Ovary (tissue), 3 donors: ENCODE data around the gene S100B.

Source experiments
- POLR2A ChIP-seq: fragments of 450-650 bp; IDR thresholded peaks from one replicate; pipeline ENCODE4 v1.6.1; 2017; ENCODE audit warnings: antibody characterized with exemption, mild to moderate bottlenecking, moderate library complexity
- TF ChIP-seq, protein P1 (sequence below), 3 donors: fragments of 450-650 bp in 2 of 3; fragments of 200-600 bp in 1 of 3; IDR thresholded peaks; one replicate each; pipeline versions ENCODE4 v1.5.1 to v1.8.0; 2016 to 2022; ENCODE audit warnings: antibody characterized with exemption in 3 of 3, mild to moderate bottlenecking in 1 of 3
- donor health status: DM: no; HTN: no; CAD: no.

DNA sequence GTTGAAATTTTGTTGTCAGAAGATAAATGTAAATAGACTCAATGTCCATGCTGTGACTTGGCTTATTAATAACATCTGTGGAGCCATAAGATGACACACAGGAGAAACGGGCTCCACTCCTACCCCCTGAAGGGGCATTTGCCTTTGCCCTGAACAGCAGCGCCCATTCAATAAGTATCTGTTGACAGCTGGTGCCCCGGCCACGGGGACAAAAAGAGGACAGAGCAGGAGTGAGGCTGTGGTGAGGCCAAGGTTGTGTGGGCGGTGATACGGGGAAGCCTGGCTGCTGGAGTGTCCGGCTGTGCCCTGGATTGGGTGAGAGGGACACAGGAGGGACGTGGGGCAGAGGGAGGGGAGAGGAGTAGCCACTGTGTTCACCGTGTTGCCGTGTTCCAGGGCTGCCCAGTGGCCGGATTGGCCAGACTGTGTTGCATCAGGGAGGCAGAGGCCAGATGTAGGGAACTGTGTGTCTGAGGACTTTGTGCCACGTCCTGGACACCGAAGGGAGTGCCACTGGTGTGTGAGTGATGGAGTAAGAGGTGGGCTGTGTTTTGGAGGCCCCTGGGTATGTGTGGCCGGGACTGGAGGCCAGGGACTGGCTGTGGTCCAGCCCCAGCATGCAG, 45.7 kb upstream of the S100B start:
- TF ChIP-seq, protein P1, sequence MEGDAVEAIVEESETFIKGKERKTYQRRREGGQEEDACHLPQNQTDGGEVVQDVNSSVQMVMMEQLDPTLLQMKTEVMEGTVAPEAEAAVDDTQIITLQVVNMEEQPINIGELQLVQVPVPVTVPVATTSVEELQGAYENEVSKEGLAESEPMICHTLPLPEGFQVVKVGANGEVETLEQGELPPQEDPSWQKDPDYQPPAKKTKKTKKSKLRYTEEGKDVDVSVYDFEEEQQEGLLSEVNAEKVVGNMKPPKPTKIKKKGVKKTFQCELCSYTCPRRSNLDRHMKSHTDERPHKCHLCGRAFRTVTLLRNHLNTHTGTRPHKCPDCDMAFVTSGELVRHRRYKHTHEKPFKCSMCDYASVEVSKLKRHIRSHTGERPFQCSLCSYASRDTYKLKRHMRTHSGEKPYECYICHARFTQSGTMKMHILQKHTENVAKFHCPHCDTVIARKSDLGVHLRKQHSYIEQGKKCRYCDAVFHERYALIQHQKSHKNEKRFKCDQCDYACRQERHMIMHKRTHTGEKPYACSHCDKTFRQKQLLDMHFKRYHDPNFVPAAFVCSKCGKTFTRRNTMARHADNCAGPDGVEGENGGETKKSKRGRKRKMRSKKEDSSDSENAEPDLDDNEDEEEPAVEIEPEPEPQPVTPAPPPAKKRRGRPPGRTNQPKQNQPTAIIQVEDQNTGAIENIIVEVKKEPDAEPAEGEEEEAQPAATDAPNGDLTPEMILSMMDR (IDR thresholded peaks at IDR 0.05) = no peak
- TF ChIP-seq POLR2A = no peak
